Measurements from ENCODE around the gene DSC3.

The DSC3 gene

DNA sequence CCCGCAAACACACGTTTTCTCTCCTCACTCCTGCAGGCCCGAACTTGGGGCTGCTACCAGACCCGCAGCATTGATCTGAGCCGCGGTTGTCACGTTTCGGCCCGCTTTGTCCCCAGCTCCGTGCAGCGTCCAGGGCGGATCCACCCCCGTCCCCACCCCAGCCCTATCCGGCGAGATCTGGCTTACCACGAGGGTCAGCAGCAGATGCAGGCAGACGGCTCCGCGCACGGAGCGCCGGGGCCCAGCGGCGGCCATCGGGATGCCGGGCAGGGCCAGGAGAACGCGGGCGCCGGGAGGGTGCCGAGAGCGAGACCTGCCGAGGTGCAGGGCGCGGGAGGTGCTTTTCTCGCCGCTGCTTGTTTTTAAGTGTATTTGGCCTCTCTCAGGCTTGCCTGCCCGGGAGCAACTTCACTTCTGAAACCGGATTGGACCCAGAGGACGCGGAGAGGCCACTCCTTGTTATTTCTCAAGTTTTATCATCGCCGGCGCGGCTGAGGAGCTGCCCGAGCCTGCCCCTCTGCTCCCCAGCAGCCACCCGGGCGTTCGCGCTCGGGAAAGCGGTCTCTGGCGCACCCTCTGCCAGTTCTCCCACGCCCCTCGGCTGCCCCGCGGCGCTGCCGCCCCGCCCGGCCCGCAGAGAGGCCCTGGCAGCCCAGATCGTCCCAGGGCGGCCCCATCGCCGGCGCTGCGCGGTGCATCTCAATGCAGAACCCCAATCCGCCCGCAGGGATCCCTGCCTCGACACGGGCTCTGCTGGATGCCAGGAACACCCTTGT is at the start of gene DSC3:
DSC3 (minus strand) TSS at position 337 of the 776 bp plus-strand sequence; CDS start at position 255, 82 bp downstream.
- DNase-seq, result no peak

- no peak for DNase-seq
These were observed 48.8 kb upstream of the DSC3 start for GRCh38 chr18:31091350-31091749.

DNA sequence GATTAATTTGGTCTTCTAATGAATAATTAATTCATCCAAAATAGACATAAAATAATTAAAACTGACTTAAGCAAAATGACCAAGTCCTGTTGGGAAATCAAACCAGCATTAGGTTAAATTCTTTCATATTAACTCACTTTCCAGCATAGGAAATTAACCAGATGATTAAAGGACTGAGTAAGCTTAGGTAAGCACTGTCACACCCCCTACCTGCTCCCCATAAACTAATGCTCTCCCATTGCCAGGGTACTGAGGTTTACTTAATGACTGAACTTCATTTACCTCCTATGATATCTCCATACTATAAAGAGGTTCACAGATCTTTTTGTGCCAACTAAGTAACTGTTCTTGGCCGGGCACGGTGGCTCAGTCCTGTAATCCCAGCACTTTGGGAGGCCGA is 46.0 kb upstream of the DSC3 start:
- no peak for DNase-seq

GRCh38 chr18:31079973-31080372 is 37.4 kb upstream of the DSC3 start:
- DNase-seq, result no peak

DNA sequence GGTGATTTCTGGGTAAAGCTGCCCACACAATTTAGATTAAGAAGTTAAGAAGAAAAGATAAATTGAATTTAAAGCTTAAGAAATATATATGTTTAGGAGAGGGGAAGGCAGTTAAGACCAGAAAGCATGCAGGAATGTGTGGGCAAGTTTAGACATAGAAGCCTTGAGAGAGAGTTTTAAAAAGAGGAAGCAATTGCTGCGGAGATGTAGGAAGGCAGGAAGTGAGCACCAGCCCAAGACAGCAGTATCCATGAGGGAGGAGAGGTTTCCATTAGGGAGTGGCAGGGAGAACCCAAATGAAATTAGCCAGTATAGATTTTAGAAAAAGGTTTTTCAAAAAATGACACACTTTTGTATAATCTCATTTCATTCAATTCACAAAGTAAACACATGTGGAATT is 35.3 kb upstream of the DSC3 start:
- no peak for DNase-seq

- DNase-seq, result no peak
These were observed 29.6 kb upstream of the DSC3 start for GRCh38 chr18:31072175-31072574.

DNA sequence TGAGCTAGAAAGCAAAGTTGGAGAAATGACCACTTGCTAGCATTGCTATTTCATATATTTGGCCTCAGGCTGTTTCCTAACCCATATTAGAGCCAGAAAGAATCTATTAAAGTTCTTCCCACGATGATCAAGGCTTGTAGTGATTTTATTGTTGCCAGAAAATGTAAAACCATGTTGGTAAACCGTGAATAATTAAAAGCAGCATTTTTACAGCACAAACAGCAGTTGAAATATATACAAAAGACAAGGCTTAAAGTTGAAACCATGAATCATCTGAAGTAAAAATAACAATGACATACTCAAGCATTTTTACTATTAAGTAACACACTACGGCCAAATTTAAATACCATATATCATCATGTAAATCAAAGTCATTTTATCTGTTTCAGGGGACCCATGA is 27.7 kb upstream of the DSC3 start:
- no peak for DNase-seq

- no peak for DNase-seq
These were observed 23.7 kb upstream of the DSC3 start for GRCh38 chr18:31066266-31066665.

DNA sequence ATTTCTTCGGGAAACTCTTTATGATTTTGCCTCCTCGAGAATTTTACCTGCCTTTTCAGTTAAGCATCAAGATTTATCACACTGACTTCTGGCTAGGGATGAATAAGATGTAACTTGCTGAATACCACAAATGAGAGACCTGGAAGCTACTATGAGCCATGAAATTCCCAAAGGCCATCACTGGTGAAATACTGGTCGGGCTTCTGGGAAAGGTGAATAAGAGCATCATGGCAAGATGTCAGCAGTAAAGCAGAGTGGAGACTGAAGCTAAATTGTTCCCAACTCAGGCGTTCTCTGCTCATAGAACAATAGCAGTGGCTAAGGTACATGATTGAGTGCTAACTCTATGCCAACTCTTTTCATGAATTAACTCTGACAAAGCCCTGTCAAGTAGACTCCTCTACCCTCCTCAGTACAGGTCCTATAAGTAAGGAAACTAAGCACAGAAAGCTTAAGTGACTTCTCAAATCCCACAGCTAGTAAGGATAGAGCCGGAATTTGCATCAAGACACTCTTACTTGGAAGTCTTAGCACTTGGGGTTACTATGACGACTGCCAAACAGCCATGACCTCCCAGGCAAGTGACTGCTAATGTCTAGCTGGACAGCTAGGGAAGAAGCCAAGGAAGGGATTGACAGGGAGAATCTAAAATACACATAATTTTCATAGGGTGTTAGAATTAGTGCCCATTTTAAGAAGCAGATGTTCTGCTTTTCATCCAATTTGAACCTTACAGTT is 22.7 kb upstream of the DSC3 start:
- DNase-seq, result no peak

DNA sequence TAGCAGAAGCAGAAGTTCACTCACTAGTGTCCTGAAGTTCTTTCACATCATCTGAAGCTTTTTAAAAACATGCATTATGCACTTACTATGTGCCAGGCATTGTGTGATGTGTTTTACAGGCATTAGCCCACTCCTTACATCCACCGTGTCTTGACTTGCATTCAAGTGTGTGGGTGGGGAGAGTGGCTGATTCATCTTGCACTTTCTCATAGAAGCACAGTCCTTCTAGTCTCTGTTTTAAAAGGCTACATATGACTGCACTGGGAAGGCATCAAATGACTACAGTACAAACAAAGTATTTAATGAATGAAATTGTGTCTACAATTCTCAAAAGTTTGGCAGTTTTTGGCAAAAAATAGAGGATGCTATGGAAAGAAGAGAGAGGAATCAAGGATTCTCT is 21.6 kb upstream of the DSC3 start:
- no peak for DNase-seq

DNA sequence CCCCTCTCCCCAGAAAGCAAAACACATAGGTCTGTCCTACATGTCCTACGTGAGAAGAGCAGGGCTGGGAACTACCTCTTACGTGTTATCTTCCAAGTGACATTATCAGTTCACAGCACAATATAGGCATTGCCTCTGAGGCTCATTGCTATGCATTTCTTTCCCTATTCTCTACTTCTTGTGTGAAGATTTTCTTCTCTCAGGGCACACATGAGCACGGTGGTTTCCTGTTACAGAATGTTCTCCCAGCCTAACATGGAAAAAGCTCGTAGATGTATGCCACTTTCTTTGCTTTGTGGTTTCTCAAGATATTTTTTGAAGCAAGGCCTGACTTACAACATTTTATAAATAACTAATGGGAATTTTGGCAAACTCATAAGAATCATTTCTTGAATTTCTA is 19.4 kb upstream of the DSC3 start:
- no peak for DNase-seq

DNA sequence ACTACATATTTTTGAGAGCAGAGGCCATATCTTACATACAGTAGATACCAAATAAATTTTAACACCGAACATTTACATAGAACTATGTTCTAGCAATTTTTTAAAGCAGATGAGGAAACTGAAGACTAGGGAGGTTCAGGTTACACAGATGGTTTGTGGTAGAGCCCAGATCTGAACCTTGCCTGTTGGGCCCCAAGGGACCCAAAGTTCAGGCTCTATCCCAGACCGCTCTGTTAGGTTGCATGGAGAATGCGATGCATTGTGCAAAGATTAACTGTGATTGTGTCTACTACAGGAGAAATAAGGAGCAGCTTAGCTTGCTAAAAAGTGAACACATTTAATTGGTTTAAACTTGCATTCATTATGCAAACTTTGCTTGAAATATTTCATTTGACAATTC is 16.4 kb upstream of the DSC3 start:
- DNase-seq, result no peak

DNA sequence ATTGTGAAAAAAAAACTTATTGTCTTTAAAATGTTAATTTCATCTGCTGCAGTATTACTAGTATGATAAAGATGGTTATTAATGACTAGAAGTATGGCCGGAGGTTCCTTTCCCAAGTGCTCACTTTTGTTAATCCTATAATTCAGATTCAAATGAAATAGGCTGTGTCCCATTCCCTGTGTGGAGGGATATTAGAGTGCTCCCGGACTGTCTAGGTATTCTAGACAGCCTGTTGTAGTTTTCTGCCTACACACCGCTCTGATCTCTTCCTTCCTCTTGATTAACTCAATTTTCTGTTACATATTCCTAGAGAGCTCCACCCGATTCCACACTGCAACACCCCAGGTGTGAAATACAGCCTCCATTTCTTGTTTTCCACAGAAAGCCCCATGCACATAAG is 15.4 kb upstream of the DSC3 start:
- no peak for DNase-seq

DNA sequence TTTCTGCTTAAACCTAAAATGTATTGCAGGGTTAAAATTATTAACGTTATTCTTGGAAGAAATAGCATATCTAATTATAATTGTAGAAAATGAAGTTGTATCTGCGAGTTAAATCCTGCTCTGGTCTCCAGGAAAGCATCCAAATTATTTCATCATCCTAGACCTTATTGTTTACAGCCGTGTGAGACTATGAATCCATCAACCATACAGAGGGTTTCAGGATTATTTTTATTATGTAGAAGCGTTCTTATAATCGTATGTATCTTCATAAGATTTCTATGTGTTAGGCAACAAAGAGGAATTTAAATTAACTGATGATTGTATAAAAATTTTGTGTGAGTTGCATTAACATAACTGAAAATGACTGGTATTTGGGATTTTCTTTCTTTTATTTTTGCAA is 14.5 kb upstream of the DSC3 start:
- DNase-seq, result no peak

- no peak for DNase-seq
These were observed 13.8 kb upstream of the DSC3 start for GRCh38 chr18:31056296-31056695.

DNA sequence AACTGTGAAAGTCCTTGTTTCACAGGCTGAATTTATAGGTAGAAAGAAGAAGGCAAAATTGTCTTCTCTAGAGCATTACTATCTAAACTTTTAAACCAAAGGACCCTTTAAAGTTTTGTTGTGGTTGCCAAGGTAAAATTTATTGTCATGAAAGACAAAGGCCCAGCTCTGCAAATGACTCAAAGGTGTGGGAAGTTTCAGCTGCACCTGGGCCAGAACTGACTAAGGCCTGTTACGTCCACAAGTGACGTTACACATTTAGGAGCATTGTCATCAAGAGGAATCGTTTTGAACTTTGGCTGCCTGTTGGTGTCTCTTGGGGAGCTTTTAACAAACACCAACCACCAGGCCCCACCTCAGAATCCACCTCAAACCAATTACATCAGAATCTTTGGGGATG is 8.1 kb upstream of the DSC3 start:
- no peak for DNase-seq

DNA sequence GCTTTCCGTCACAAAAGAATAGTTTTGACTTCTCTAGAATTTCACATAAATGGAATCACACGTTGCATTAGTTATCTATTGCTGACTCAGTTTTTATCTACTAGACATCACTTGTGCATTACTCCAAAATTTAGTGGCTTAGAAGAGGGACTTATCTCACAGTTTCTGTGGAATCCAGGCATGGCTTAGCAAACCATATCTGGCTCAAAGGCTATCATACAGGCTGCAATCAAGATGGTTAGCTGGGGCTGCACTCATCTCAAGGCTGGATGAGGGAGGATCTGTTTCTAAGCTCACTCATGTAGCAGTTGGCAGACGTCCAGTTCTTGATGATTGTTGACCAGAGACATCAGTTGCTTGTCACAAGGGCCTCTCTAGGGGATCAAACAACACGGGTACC is 6.6 kb upstream of the DSC3 start:
- DNase-seq, result no peak

- no peak for DNase-seq
These were observed 5.7 kb upstream of the DSC3 start for GRCh38 chr18:31048216-31048615.

- DNase-seq, result no peak
These were observed 4.4 kb upstream of the DSC3 start for GRCh38 chr18:31046916-31047315.

DNA sequence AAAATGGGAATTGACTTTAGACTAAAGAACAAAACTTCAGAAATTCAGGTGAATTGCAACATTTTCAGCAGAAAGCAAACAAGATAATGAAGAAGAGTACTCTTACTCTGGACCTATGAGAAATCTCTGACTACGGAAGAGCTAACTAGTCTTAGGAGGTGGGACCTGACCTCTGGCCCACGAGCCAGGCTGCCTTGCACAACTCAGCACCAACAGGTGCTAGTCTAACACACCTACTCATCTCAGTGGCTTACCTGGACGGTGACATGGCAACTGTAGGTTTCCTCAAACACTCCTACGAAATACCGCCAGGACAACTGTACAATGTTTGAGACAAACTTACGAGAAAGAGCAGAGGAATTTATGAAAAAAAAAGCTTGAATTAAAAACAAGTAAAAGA is 3.1 kb upstream of the DSC3 start:
- no peak for DNase-seq

DNA sequence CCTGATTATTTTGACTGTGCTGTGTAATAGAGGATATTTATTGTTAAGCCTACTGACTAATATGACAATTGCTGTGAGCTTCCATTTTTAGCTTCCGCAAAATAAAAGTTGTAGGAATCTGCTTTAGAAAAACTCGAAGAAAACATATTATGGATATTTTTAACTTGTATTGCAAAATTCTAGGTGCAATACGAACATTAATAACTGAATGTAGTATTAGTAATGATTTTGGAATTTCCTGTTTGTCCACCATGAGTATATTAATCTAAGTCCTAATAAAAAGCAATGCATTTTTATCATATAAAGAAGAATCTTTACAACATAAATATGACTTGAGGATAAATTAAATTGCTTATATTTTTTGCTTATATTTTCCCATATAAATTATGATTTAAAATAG is 2.4 kb upstream of the DSC3 start:
- no peak for DNase-seq

DNA sequence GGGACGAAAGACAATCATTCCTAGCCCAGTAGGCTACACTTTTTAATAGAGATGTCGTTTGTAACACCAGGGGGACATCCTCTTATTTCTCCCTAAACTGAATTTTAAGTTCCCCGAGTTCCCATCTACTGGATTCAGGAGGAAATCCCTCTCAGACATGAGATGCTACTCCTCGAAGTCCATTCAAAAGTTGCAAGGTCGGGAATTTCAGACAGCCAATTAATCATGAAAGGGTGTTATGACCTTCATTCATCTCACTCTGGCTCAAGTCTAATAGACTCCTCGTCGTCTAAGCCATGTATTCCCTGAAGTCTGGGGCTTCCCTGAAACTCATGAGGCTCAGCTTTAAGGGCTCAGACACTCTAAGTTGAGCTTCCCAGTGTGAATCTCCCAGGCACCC is 1.2 kb upstream of the DSC3 start:
- no peak for DNase-seq

- no peak for DNase-seq
These were observed 497 bp downstream of the DSC3 start for GRCh38 chr18:31042084-31042405.

DNA sequence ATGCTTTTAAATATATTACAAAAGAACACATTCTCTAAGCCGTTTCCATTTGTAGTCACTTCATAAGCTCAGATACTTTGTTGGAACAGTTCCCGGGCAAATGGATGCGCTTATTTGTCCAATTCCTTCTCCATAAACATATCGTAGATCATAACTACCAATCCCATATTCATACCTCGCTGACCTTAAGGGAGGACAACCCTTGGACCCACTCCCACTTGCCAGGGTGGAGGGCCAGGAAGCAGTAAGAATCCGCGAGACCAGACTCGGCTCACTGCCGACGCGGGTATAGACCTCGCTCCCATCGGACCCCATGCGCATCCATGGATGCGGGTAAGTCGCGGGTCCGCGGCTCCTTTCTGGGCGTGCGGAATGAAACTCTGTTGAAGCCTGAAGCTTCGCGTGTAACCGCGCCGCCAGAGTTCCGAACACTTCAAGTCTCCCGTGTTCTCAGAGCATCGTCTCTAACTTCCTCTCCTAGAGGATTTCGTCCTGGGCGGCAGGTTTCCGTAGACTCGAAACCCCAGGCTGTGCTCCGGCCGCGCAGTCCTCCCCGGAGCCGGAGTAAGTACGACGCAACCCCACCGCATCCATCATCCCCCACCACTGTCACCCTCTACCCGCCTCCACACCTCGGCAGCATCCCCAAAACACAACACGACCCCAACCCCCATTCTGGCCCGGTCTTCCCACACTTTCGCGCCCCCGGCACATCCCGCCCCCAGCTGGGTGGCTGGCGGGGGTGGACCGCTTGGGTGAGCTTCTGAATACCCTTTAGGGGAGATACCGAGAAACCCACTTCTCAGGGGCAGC is 1.1 kb downstream of the DSC3 start:
- no peak for DNase-seq

Measured in activated CD4-positive, CD25-positive, alpha-beta regulatory T cell treated with anti-CD3 and anti-CD28 coated beads, Interleukin-2, amount 50 U/mL, for 72 hours (primary cell).